GM13977 (cell line): ENCODE data around the gene IL6R.
"Not testable (repeated sequence)": the region's sequence is repeated elsewhere in the genome, so short reads cannot be mapped to it uniquely, and the experiment has no call there.

Experiments used
- DNase-seq: peaks from one replicate; pipeline ENCODE4 v3.0.0; 2012; ENCODE audit warnings: low spot score
- CTCF ChIP-seq: IDR thresholded peaks from 2 replicates; pipeline ENCODE4 v1.5.1; 2012; ENCODE audit warnings: mild to moderate bottlenecking, control low read depth; ENCODE audit not compliant: insufficient read depth; ENCODE audit errors: extremely low read depth, missing control alignments
- in situ Hi-C: fragments of 300-500 bp; cut with MboI; formaldehyde crosslinking; loops from one replicate; pipeline ENCODE4 v1.12.0; 2022; ENCODE audit warnings: low sequenced_read_pairs, low pct_unique_long_range_greater_than_20kb, mixed read lengths, inconsistent platforms; ENCODE audit not compliant: unreplicated experiment

The IL6R gene

GRCh38 chr1:154419620-154420571 lies 14.8 kb downstream of the IL6R start:
- in situ Hi-C loops: no loop called here
- no peak for TF ChIP-seq CTCF
- no peak for DNase-seq

DNA sequence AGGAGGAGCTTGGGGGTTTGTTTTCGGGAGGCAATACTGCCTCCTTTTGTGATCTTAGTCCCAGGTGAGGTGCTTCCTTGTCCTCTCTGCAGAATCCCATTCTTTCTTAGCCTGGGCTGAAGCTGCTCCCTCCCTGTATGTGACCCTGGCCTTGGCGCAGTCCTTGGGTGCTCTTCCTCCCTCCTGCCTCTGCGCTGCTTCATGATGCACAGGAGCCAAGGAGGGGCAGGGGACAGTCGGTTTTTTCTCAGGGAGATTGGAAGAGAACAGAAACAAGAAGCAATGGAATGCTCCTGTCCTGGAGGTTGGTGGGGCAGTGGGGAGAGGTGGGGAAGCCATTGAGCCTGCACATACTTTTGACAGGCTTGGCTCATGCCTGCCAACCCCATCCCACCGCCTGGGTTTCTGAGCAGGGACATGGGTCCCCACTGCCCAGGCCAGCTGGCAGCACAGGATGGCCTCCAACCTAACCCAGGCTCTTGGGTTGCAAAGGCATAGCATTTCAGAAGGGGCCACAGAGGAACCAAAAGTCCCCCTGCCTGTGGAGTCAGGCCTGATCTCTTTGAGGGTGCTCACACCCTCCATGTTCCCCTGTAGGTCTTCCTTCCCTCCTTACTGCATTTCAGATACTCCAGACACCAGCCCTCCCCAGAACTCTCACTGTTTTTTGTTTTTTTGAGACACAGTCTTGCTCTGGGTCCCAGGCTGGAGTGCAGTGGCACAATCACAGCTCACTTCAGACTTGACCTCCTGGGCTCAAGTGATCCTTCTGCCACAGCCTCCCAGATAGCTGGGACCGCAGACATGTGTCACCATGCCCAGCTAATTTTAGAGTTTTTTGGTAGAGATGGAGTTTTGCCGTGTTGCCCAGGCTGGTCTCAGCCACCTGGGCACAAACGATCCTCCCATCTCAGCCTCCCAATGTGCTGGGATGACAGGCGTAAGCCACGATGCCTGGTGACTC lies 16.1 kb downstream of the IL6R start:
- TF ChIP-seq CTCF: no peak
- no peak for DNase-seq
- in situ Hi-C loops: no loop called here

DNA sequence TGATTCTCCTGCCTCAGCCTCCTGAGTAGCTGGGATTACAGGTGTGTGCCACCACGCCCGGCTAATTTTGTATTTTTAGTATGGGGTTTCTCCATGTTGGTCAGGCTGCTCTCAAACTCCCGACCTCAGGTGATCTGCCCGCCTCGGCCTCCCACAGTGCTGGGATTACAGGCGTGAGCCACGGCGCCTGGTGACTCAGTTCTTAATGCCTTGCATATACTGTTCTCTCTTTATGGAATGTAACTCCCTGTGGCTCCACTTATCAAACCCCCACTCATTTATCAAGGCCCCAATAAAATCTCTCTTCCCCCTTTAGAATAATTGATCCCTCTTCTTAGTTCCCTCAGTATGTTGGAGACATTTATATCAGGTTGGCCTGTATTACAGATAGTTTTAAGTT lies 16.9 kb downstream of the IL6R start:
- DNase-seq, in situ Hi-C loops: not testable (repeated sequence)

- no peak for TF ChIP-seq CTCF
Observed at GRCh38 chr1:154422521-154422920, 17.4 kb downstream of the IL6R start.

DNA sequence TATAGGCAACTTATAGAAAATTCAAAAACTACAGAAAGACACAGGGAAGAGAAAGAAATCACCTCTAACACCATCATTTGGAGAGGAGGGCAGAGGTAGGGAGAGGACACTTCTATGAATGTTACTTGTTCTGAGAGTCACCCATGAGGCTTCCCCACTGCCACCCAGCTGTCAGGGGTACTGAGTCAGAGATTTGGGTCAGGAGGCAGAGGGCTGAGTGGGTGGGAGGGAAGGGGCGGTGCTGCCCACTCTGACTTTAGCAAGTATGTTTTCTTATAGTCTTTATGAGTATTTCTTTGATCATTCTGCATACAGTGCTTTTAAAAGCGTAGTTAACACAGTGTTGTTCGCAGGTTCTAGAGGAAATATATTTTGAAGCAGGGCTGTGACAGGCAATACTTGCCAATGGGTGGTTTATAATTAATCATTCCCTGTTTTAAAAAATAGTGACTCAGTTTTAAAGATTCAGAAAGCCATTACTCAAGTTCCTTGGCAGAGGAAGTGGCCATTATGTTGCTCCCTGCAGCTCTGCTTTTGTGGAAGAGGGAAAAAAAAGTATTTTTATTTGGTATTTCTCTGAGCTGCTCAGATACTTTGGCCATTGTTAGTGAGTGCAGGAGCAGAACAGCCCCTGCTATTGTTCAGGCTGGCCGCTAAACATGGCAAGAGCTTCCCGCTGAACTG lies 18.3 kb downstream of the IL6R start:
- TF ChIP-seq CTCF: no peak
- DNase-seq: no peak
- in situ Hi-C loops: no loop called here

More at GRCh38 chr1:154422521-154422920, 17.4 kb downstream of the IL6R start:
- DNase-seq: no peak
- in situ Hi-C loops: no loop called here

DNA sequence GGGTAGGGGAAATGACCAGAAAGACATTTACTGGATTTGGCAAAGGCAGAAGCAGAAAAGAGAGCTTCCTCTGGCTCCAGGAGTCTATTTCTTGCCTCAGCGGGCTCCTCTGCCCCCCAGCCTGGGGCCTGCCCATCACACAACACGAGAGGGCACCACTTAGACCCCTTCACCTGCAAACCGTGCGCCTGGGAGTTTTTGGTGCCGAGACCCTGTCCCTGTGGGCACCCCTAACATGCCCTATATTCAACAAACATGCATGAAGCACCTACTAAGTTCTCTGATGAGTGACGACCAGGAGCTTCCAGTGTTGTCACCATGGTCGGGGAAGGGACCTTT lies 18.8 kb downstream of the IL6R start:
- TF ChIP-seq CTCF: no peak
- in situ Hi-C loops: no loop called here
- no peak for DNase-seq

- no peak for DNase-seq
- in situ Hi-C loops: no loop called here
- TF ChIP-seq CTCF: no peak
Observed at GRCh38 chr1:154425172-154425571, 20.0 kb downstream of the IL6R start.
